ENCODE data around the gene CYP3A7. TPM values are rescaled to one million over a fixed set of nuclear protein-coding genes. Genes with fewer than 3 reads are reported as not detected.

Gene CYP3A7
- total and polyA plus RNA-seq, 9 of the 15 experiments (the other 6 are each of a cell fraction or from before 2014, with no cell fraction given): 0.20 TPM; not detected in 8

DNA sequence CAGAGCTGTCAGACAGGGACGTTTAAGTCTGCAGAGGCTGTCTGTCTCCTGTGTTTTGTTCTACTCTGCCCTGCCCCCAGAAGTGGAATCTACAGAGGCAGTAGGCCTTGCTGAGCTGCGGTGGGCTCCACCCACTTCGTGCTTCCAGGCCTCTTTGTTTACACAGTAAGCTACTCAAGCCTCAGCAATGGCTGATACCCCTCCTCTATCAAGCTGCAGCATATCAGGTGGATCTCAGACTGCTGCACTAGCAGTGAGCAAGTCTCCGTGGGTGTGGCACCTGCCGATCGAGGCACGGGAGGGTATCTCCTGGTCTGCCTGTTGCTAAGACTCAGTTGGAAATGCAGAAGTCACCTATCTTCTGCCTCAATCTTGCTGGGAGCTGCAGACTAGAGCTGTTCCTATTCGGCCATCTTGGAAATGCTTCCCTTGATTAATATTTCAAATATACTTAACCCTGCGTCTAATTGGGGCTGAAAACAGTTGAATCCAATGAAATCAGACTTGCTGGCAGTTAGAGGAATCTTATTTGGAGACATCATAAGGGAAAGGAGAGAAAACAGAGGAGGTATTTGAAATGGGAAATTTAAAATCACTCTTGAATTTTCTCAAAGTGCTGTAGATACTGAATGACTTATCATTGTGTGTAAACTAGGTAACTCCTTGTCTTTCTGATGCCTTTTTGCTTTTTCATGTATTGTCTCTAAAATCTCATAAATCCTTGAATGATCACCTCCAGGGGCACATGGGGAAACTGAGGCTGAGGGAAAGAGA is 41.4 kb downstream of the CYP3A7 start (continued):
- TF ChIP-seq, protein P1, sequence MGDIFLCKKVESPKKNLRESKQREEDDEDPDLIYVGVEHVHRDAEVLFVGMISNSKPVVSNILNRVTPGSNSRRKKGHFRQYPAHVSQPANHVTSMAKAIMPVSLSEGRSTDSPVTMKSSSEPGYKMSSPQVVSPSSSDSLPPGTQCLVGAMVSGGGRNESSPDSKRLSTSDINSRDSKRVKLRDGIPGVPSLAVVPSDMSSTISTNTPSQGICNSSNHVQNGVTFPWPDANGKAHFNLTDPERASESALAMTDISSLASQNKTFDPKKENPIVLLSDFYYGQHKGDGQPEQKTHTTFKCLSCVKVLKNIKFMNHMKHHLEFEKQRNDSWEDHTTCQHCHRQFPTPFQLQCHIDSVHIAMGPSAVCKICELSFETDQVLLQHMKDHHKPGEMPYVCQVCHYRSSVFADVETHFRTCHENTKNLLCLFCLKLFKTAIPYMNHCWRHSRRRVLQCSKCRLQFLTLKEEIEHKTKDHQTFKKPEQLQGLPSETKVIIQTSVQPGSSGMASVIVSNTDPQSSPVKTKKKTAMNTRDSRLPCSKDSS (IDR thresholded peaks at IDR 0.05; ENCODE audit: low read depth, partially characterized antibody): no peak
- TF ChIP-seq, protein P2, sequence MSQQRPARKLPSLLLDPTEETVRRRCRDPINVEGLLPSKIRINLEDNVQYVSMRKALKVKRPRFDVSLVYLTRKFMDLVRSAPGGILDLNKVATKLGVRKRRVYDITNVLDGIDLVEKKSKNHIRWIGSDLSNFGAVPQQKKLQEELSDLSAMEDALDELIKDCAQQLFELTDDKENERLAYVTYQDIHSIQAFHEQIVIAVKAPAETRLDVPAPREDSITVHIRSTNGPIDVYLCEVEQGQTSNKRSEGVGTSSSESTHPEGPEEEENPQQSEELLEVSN (IDR thresholded peaks at IDR 0.05; ENCODE audit: borderline replicate concordance in 1 of 2, extremely low read depth in 1 of 2, insufficient read depth in 1 of 2, insufficient read length in 1 of 2, low read depth in 1 of 2, low read length in 1 of 2, poor library complexity in 1 of 2, severe bottlenecking in 1 of 2): peak in 1 of 2 experiments; percentile 56
- TF ChIP-seq SRF (CRISPR knock-in tag; IDR thresholded peaks at IDR 0.05) (peak in 1 of 2 experiments; percentile 50; a peak in 1 of 4 replicates), ZNF12 (CRISPR knock-in tag; IDR thresholded peaks at IDR 0.05) (no peak), RFX5 (IDR thresholded peaks at IDR 0.05; ENCODE audit: low read depth, low read length) (no peak), PML (IDR thresholded peaks at IDR 0.05; ENCODE audit: low read length) (0 out of 2 replicates have a peak, but pooled peaks have one; percentile 59), ZNF197 (CRISPR knock-in tag; IDR thresholded peaks at IDR 0.05; ENCODE audit: low read depth) (no peak; the same call in 1 of the 2 replicates), PYGO2 (tag; IDR thresholded peaks at IDR 0.05) (peak; percentile 7; the same call in 1 of the 2 replicates), NR4A1 (CRISPR knock-in tag; IDR thresholded peaks at IDR 0.05) (no peak), NR4A1 (tag; IDR thresholded peaks at IDR 0.05) (peak; percentile 36; the same call in 1 of the 2 replicates), ZNF324 (CRISPR knock-in tag; IDR thresholded peaks at IDR 0.05) (no peak), ZNF184 (CRISPR knock-in tag; IDR thresholded peaks at IDR 0.05) (no peak), MYC (IDR thresholded peaks at IDR 0.05; ENCODE audit: low read depth, low read length) (peak; percentile 77), MYC (CRISPR knock-in tag; IDR thresholded peaks at IDR 0.05; ENCODE audit: borderline replicate concordance, low read depth) (no peak), DPF2 (IDR thresholded peaks at IDR 0.05) (peak; percentile 91), NR2C2 (CRISPR knock-in tag; IDR thresholded peaks at IDR 0.05) (no peak), NR2C2 (tag; IDR thresholded peaks at IDR 0.05) (peak; percentile 57), ARNT (IDR thresholded peaks at IDR 0.05) (peak in 1 of 2 experiments; percentile 52; a peak in 1 of 4 replicates), JUN (IDR thresholded peaks at IDR 0.05; ENCODE audit: borderline replicate concordance, low read depth, low read length) (0 out of 2 replicates have a peak, but pooled peaks have one; percentile 43), JUN (CRISPR knock-in tag; IDR thresholded peaks at IDR 0.05; ENCODE audit: borderline replicate concordance) (no peak)
- TF ChIP-seq, protein P3, sequence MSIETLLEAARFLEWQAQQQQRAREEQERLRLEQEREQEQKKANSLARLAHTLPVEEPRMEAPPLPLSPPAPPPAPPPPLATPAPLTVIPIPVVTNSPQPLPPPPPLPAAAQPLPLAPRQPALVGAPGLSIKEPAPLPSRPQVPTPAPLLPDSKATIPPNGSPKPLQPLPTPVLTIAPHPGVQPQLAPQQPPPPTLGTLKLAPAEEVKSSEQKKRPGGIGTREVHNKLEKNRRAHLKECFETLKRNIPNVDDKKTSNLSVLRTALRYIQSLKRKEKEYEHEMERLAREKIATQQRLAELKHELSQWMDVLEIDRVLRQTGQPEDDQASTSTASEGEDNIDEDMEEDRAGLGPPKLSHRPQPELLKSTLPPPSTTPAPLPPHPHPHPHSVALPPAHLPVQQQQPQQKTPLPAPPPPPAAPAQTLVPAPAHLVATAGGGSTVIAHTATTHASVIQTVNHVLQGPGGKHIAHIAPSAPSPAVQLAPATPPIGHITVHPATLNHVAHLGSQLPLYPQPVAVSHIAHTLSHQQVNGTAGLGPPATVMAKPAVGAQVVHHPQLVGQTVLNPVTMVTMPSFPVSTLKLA (conservative IDR thresholded peaks at IDR 0.05): peak; percentile 46 to 88; a peak in 3 of 4 replicates
- TF ChIP-seq, protein P4, sequence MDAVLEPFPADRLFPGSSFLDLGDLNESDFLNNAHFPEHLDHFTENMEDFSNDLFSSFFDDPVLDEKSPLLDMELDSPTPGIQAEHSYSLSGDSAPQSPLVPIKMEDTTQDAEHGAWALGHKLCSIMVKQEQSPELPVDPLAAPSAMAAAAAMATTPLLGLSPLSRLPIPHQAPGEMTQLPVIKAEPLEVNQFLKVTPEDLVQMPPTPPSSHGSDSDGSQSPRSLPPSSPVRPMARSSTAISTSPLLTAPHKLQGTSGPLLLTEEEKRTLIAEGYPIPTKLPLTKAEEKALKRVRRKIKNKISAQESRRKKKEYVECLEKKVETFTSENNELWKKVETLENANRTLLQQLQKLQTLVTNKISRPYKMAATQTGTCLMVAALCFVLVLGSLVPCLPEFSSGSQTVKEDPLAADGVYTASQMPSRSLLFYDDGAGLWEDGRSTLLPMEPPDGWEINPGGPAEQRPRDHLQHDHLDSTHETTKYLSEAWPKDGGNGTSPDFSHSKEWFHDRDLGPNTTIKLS (IDR thresholded peaks at IDR 0.05; ENCODE audit: borderline replicate concordance, low read depth): 0 out of 2 replicates have a peak, but pooled peaks have one; percentile 37
